DND-41 (cell line): ENCODE results near the gene SSTR4.

ENCODE experiments used
- EZH2 ChIP-seq: IDR thresholded peaks from 3 replicates; pipeline ENCODE4 v1.6.1; 2012; ENCODE audit warnings: borderline replicate concordance, low read depth, mild to moderate bottlenecking, moderate library complexity, low read length, inconsistent platforms; ENCODE audit not compliant: severe bottlenecking
- TF ChIP-seq, protein P1 (sequence below): IDR thresholded peaks from 2 replicates; pipeline ENCODE4 v1.5.1; 2012; ENCODE audit warnings: borderline replicate concordance, low read length, moderate library complexity, mild to moderate bottlenecking; ENCODE audit not compliant: poor library complexity, severe bottlenecking; ENCODE audit errors: extremely low read depth

DNA sequence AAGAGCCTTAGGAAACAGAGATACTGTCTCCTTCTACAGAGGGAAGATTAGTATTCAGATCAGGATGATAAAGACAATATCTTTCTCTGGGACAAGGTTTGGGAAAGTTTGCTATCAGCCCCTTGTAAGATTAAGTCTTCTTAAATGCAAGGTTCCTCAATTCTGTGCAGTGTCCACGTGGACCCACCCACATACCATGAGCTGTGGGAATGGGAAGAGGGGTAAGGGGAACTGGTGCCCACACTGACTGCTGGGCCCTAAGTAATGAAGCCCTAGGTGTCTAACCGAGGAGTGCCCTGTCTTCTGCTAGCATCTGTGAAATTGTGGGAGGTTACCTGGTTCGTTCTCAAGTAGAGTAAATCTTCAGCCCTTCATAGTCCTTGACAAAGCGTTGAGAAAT is 5.8 kb upstream of the SSTR4 start:
- TF ChIP-seq, protein P1, sequence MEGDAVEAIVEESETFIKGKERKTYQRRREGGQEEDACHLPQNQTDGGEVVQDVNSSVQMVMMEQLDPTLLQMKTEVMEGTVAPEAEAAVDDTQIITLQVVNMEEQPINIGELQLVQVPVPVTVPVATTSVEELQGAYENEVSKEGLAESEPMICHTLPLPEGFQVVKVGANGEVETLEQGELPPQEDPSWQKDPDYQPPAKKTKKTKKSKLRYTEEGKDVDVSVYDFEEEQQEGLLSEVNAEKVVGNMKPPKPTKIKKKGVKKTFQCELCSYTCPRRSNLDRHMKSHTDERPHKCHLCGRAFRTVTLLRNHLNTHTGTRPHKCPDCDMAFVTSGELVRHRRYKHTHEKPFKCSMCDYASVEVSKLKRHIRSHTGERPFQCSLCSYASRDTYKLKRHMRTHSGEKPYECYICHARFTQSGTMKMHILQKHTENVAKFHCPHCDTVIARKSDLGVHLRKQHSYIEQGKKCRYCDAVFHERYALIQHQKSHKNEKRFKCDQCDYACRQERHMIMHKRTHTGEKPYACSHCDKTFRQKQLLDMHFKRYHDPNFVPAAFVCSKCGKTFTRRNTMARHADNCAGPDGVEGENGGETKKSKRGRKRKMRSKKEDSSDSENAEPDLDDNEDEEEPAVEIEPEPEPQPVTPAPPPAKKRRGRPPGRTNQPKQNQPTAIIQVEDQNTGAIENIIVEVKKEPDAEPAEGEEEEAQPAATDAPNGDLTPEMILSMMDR = no peak
- no peak for TF ChIP-seq EZH2
